Measurements from ENCODE around the gene IGF2. TPM values are rescaled to one million over a fixed set of nuclear protein-coding genes. Genes with fewer than 3 reads are reported as not detected.
A peak's percentile ranks its signal among the peaks of the same experiment; 100 is the strongest.

Gene IGF2
- total RNA-seq, 1 donor from 2014 or later = 110 TPM

- peaks cover 6% of the 10 kb centered on the region for H3K27me3 Mint-ChIP-seq (ENCODE audit: low read depth)
- TF ChIP-seq CTCF (IDR thresholded peaks at IDR 0.05) = no peak
- no peaks in the 10 kb centered on the region for H3K36me3 Mint-ChIP-seq (ENCODE audit: low read depth)
- DNase-seq (ENCODE audit: low spot score) = no peak
- H3K27ac Mint-ChIP-seq (ENCODE audit: unreplicated experiment) = no peak overlapping the region
- H3K4me3 Mint-ChIP-seq (ENCODE audit: unreplicated experiment) = no peak overlapping the region
- H3K4me1 Mint-ChIP-seq (ENCODE audit: low read depth) = peaks cover 5% of the 10 kb centered on the region
- H3K9me3 Mint-ChIP-seq (ENCODE audit: low read depth) = no peaks in the 10 kb centered on the region
Observed at GRCh38 chr11:2106583-2107209, 32.5 kb downstream of the IGF2 start.

- Mint-ChIP-seq H3K4me1 (ENCODE audit: low read depth) (peaks cover 5% of the 10 kb centered on the region), H3K27ac (ENCODE audit: unreplicated experiment) (no peak overlapping the region), H3K36me3 (ENCODE audit: low read depth) (no peaks in the 10 kb centered on the region), H3K4me3 (ENCODE audit: unreplicated experiment) (no peak overlapping the region), H3K9me3 (ENCODE audit: low read depth) (no peaks in the 10 kb centered on the region), H3K27me3 (ENCODE audit: low read depth) (peaks cover 6% of the 10 kb centered on the region)
- DNase-seq (ENCODE audit: low spot score) = peak; percentile 69
- TF ChIP-seq CTCF (IDR thresholded peaks at IDR 0.05) = no peak
Observed at GRCh38 chr11:2105511-2105910, 33.7 kb downstream of the IGF2 start.

GRCh38 chr11:2104524-2105440, 34.4 kb downstream of the IGF2 start:
- peaks cover 3% of the 10 kb centered on the region for H3K4me1 Mint-ChIP-seq (ENCODE audit: low read depth)
- H3K4me3 Mint-ChIP-seq (ENCODE audit: unreplicated experiment) = no peak overlapping the region
- DNase-seq (ENCODE audit: low spot score) = peak; percentile 76
- TF ChIP-seq CTCF (IDR thresholded peaks at IDR 0.05) = no peak
- no peaks in the 10 kb centered on the region for H3K9me3 Mint-ChIP-seq (ENCODE audit: low read depth)
- no peaks in the 10 kb centered on the region for H3K36me3 Mint-ChIP-seq (ENCODE audit: low read depth)
- H3K27me3 Mint-ChIP-seq (ENCODE audit: low read depth) = peaks cover 6% of the 10 kb centered on the region
- no peak overlapping the region for H3K27ac Mint-ChIP-seq (ENCODE audit: unreplicated experiment)

- H3K4me1 Mint-ChIP-seq (ENCODE audit: low read depth) = peaks cover 3% of the 10 kb centered on the region
- TF ChIP-seq CTCF (IDR thresholded peaks at IDR 0.05) = no peak
- peak; percentile 87 for DNase-seq (ENCODE audit: low spot score)
- no peaks in the 10 kb centered on the region for H3K36me3 Mint-ChIP-seq (ENCODE audit: low read depth)
- no peaks in the 10 kb centered on the region for H3K9me3 Mint-ChIP-seq (ENCODE audit: low read depth)
- no peak overlapping the region for H3K27ac Mint-ChIP-seq (ENCODE audit: unreplicated experiment)
- H3K4me3 Mint-ChIP-seq (ENCODE audit: unreplicated experiment) = no peak overlapping the region
- H3K27me3 Mint-ChIP-seq (ENCODE audit: low read depth) = peaks cover 6% of the 10 kb centered on the region
Observed at GRCh38 chr11:2103668-2104523, 35.3 kb downstream of the IGF2 start.

GRCh38 chr11:2102883-2103213, 36.3 kb downstream of the IGF2 start:
- no peak overlapping the region for H3K27ac Mint-ChIP-seq (ENCODE audit: unreplicated experiment)
- no peaks in the 10 kb centered on the region for H3K36me3 Mint-ChIP-seq (ENCODE audit: low read depth)
- H3K4me3 Mint-ChIP-seq (ENCODE audit: unreplicated experiment) = no peak overlapping the region
- no peak for DNase-seq (ENCODE audit: low spot score)
- H3K9me3 Mint-ChIP-seq (ENCODE audit: low read depth) = no peaks in the 10 kb centered on the region
- H3K4me1 Mint-ChIP-seq (ENCODE audit: low read depth) = peaks cover 3% of the 10 kb centered on the region
- peaks cover 6% of the 10 kb centered on the region for H3K27me3 Mint-ChIP-seq (ENCODE audit: low read depth)
- TF ChIP-seq CTCF (IDR thresholded peaks at IDR 0.05) = no peak

All from chondrocyte (in vitro differentiated cells).